ENCODE measurements around the gene TEAD1.

- TF ChIP-seq CTCF (IDR thresholded peaks at IDR 0.05; ENCODE audit: poor library complexity, severe bottlenecking) = no peak
- no peak for TF ChIP-seq REST (IDR thresholded peaks at IDR 0.05; ENCODE audit: borderline replicate concordance)
- no peak for TF ChIP-seq MXI1 (conservative IDR thresholded peaks at IDR 0.05; ENCODE audit: poor library complexity, severe bottlenecking)
- TF ChIP-seq TAF1 (IDR thresholded peaks at IDR 0.05; ENCODE audit: low read depth) = no peak
- no peak for TF ChIP-seq RAD21 (conservative IDR thresholded peaks at IDR 0.05)
- no peak for TF ChIP-seq EP300 (conservative IDR thresholded peaks at IDR 0.05; ENCODE audit: poor library complexity, severe bottlenecking)
- TF ChIP-seq EZH2 (IDR thresholded peaks at IDR 0.05; ENCODE audit: borderline replicate concordance, insufficient read depth, low read length, poor library complexity, severe bottlenecking) = no peak
- TF ChIP-seq POLR2AphosphoS5 (IDR thresholded peaks at IDR 0.05) = no peak
Measured at GRCh38 chr11:12757416-12757815, 83.2 kb downstream of the TEAD1 start.

All from neural cell (in vitro differentiated cells).